Vagina (tissue), 2 donors: ENCODE results near the gene UXT. TPM values are rescaled to one million over a fixed set of nuclear protein-coding genes. Genes with fewer than 3 reads are reported as not detected.
"Not testable (repeated sequence)": the region's sequence is repeated elsewhere in the genome, so short reads cannot be mapped to it uniquely, and the experiment has no call there.

ENCODE experiments used
- DNase-seq, 2 donors: peaks; one replicate each; pipeline ENCODE4 v3.0.0-alpha.2; 2017; ENCODE audit errors: extremely low spot score in 2 of 2
- H3K27ac ChIP-seq: fragments of 200-600 bp; sonication (generic); one replicate; pipeline ENCODE4 v1.5.1; 2019
- H3K27me3 ChIP-seq: fragments of 200-600 bp; sonication (generic); one replicate; pipeline ENCODE4 v1.5.1; 2019
- H3K36me3 ChIP-seq, 2 donors: fragments of 200-600 bp; sonication (generic); one replicate each; pipeline ENCODE4 v1.5.1; 2017 to 2019
- H3K4me1 ChIP-seq: fragments of 200-600 bp; sonication (generic); one replicate; pipeline ENCODE4 v1.5.1; 2019
- H3K4me3 ChIP-seq, 2 donors: fragments of 200-600 bp; sonication (generic); 1 replicate in 1 of 2; 2 replicates in 1 of 2; pipeline ENCODE4 v1.5.1; 2016 to 2019
- H3K9me3 ChIP-seq: fragments of 200-600 bp; sonication (generic); one replicate; pipeline ENCODE4 v1.5.1; 2019
- CTCF ChIP-seq, 3 experiments: fragments of 450-650 bp in 2 of 3; fragments of 200-600 bp in 1 of 3; sonication (generic) in 1 of 3; IDR thresholded peaks; one replicate each; pipeline ENCODE4 v1.5.1; 2017 to 2019; ENCODE audit warnings: antibody characterized with exemption in 3 of 3, mild to moderate bottlenecking in 2 of 3, moderate library complexity in 2 of 3
- POLR2A ChIP-seq, 2 donors: fragments of 450-650 bp; IDR thresholded peaks; one replicate each; pipeline ENCODE4 v1.6.1; 2017; ENCODE audit warnings: antibody characterized with exemption in 2 of 2, mild to moderate bottlenecking in 2 of 2, moderate library complexity in 2 of 2
- POLR2AphosphoS5 ChIP-seq, 2 donors: sonication (generic); formaldehyde crosslinking; IDR thresholded peaks; one replicate each; pipeline ENCODE4 v1.9.0; 2017; ENCODE audit warnings: antibody characterized with exemption in 2 of 2, mild to moderate bottlenecking in 2 of 2, low read depth in 1 of 2; ENCODE audit not compliant: insufficient read depth in 1 of 2
- intact Hi-C: fragments of 100-400 bp; cut with DNase I; formaldehyde crosslinking; loops from one replicate; pipeline ENCODE4 v1.15.1; 2023
- total RNA-seq: library from RNA; depleted of rRNA; stranded (reverse); fragments of >200 nt; gene quantifications from one replicate; pipeline ENCODE4 v1.2.3, GENCODE V29; 2016

Gene UXT
- total RNA-seq, 1 donor from 2014 or later: 93.3 TPM

- H3K9me3 ChIP-seq: no peaks in the 10 kb centered on the region
- intact Hi-C loops: no loop called here
- no peaks in the 10 kb centered on the region for H3K36me3 ChIP-seq
- no peak for DNase-seq
- TF ChIP-seq POLR2AphosphoS5 (IDR thresholded peaks at IDR 0.05; ENCODE audit: insufficient read depth in 1 of 2, low read depth in 1 of 2) (no peak), CTCF (IDR thresholded peaks at IDR 0.05) (no peak), POLR2A (IDR thresholded peaks at IDR 0.05) (no peak)
- no peaks in the 10 kb centered on the region for H3K27me3 ChIP-seq
- H3K4me1 ChIP-seq: no peaks in the 10 kb centered on the region
- no peak overlapping the region for H3K4me3 ChIP-seq
- H3K27ac ChIP-seq: no peak overlapping the region
Measured at GRCh38 chrX:47605024-47605423, 54.0 kb downstream of the UXT start.

GRCh38 chrX:47603125-47603524 is 55.9 kb downstream of the UXT start:
- H3K27me3 ChIP-seq, H3K36me3 ChIP-seq, intact Hi-C loops, DNase-seq, H3K9me3 ChIP-seq, H3K27ac ChIP-seq, H3K4me3 ChIP-seq, H3K4me1 ChIP-seq: not testable (repeated sequence)

Other genes starting within 250 kb of the UXT start
- 4.9 TPM for gene ZNF41, start 176.0 kb downstream of the UXT start, total RNA-seq
- gene ARAF, start 98.0 kb downstream of the UXT start, total RNA-seq: 31.4 TPM
- gene TIMP1, start 76.7 kb downstream of the UXT start, total RNA-seq: 309 TPM
- gene SYN1, start 39.3 kb downstream of the UXT start, total RNA-seq: 2.7 TPM
- 0.74 TPM for gene CFP, start 29.2 kb downstream of the UXT start, total RNA-seq
- gene ELK1, start 8.6 kb downstream of the UXT start, total RNA-seq: 18.9 TPM
- 6.9 TPM for gene ZNF81, start 177.7 kb upstream of the UXT start, total RNA-seq